ENCODE data around the gene CD2.

Gene CD2

DNA sequence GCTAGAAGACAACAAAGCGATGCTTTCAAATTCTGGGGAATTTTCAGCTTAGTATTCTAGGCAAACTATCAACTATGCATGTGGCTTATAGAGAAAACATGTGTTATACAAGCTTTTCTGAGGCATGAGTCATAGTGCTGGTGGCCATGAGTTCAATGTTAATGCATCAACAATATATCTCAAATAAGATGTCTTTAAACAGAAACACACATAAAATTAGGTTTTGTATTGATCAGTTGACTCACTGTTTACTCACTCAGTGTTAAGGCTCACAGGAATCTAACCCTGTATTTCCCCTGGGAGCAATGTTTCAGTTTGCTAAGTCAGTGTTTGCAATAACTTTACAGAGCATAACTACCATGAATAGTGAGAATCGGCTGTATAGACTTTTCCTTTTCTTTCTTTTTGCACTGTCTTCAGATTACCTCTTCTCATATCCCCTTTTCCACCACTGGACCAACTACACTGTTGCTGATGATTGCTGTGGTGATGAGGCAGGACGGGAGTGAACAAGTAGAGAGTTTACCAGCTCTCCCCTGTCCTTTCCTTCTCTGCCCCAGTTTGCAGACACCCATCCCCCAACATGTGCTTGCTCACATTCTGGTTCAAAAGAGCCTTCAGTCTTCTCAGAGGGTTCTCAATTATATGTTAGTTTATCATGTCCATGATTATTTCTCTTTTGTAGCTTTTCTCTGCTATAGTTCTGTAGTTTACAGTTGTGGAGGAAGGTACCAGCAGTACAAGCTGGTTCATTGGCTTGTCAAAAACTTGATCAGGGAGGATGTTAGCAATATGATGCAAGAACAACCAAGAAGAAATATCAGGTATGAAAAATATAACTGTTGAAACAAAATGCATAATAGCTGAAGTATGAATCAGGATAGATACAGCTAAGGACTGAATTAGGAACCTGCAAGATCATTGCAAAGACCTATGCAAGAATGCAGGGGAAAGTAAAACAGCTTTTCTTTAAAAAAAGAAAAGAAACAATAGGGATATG is 23.9 kb downstream of the CD2 start:
- peak; percentile 74 for DNase-seq (ENCODE audit: low read depth)
- H3K4me3 ChIP-seq (ENCODE audit: low read depth, low read length): no peak overlapping the region
- TF ChIP-seq, protein P1, sequence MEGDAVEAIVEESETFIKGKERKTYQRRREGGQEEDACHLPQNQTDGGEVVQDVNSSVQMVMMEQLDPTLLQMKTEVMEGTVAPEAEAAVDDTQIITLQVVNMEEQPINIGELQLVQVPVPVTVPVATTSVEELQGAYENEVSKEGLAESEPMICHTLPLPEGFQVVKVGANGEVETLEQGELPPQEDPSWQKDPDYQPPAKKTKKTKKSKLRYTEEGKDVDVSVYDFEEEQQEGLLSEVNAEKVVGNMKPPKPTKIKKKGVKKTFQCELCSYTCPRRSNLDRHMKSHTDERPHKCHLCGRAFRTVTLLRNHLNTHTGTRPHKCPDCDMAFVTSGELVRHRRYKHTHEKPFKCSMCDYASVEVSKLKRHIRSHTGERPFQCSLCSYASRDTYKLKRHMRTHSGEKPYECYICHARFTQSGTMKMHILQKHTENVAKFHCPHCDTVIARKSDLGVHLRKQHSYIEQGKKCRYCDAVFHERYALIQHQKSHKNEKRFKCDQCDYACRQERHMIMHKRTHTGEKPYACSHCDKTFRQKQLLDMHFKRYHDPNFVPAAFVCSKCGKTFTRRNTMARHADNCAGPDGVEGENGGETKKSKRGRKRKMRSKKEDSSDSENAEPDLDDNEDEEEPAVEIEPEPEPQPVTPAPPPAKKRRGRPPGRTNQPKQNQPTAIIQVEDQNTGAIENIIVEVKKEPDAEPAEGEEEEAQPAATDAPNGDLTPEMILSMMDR (conservative IDR thresholded peaks at IDR 0.05; ENCODE audit: low read depth, low read length): no peak

DNA sequence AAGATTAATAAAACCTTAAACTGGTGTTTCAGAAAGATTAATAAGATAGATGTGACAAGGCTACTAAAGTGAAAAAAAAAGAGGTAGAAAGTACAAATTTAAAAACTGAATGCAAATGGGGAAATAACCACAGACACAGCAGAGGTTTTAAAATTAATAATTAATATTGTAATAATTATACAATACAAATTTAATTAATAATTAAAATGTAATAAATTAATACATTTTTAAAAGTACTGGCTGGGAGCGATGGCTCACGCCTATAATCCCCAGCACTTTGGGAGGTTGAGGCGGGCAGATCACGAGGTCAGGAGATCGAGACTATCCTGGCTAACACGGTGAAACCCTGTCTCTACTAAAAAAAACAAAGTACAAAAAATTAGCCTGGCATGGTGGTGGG is 26.8 kb downstream of the CD2 start:
- no peak for DNase-seq (ENCODE audit: low read depth)
- TF ChIP-seq, protein P1 (conservative IDR thresholded peaks at IDR 0.05; ENCODE audit: low read depth, low read length): no peak

DNA sequence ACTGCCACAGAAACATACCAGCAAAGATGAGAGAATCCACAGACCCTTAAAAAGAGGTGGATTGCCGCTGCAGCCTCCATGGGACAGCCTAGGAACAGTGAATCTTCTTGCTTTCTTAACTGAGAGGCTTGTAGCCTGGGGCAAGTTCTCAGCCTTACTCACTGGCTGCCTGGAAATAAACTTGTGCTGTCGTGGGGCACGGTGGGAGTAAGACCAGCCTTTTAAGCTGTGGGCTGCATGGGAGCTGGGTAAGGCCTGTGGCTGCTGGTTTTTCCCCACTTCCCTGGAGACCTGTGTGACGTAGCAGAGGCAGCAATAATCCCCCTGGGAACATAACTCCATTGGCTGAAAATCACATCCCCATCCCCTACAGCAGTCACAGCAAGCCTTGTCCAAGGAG is 30.8 kb downstream of the CD2 start:
- TF ChIP-seq, protein P1 (conservative IDR thresholded peaks at IDR 0.05; ENCODE audit: low read depth, low read length): no peak
- no peak for DNase-seq (ENCODE audit: low read depth)
- no peak overlapping the region for H3K4me3 ChIP-seq (ENCODE audit: low read depth, low read length)

More for the DNA sequence above, 26.8 kb downstream of the CD2 start:
- H3K4me3 ChIP-seq (ENCODE audit: low read depth, low read length): no peak overlapping the region

DNA sequence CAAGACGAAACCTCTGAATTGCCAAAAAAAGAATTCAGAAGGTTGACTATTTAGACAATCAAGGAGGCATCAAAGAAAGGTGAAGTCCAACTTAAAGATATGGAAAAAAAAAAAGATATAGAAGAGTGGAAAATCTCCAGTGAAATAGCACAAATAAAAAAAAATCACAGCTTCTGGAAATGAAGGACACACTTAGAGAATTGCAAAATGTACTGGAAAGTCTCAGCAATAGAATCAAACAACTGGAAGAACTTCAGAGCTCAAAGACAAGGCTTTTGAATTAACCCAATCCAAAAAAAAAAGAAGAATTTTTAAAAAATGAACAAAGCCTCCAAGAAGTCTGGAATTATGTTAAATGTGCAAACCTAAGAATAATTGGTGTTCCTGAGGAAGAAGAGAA is 31.8 kb downstream of the CD2 start:
- TF ChIP-seq, protein P1 (conservative IDR thresholded peaks at IDR 0.05; ENCODE audit: low read depth, low read length): no peak

DNA sequence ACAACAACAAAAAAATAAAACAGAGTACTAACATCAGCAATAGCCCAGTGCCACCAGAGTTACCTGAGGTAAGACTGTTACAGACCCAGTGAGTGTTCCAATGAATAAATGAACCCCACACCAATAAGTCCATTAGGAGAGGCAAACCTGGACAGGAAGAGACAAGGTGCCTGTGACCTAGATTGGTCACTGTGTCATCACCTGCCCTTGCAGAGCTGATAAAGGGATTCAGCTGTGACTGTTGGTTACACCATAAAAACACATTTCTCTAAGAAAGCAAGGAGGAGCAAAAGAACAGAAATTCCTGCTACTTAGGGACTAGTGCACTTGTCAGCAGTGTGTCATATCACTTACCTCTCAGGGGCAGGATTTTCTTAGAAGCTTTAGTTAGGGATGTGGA is 37.5 kb downstream of the CD2 start:
- TF ChIP-seq, protein P1 (conservative IDR thresholded peaks at IDR 0.05; ENCODE audit: low read depth, low read length): no peak
- no peak overlapping the region for H3K4me3 ChIP-seq (ENCODE audit: low read depth, low read length)
- no peak for DNase-seq (ENCODE audit: low read depth)

More for the DNA sequence above, 31.8 kb downstream of the CD2 start:
- no peak for DNase-seq (ENCODE audit: low read depth)
- no peak overlapping the region for H3K4me3 ChIP-seq (ENCODE audit: low read depth, low read length)

DNA sequence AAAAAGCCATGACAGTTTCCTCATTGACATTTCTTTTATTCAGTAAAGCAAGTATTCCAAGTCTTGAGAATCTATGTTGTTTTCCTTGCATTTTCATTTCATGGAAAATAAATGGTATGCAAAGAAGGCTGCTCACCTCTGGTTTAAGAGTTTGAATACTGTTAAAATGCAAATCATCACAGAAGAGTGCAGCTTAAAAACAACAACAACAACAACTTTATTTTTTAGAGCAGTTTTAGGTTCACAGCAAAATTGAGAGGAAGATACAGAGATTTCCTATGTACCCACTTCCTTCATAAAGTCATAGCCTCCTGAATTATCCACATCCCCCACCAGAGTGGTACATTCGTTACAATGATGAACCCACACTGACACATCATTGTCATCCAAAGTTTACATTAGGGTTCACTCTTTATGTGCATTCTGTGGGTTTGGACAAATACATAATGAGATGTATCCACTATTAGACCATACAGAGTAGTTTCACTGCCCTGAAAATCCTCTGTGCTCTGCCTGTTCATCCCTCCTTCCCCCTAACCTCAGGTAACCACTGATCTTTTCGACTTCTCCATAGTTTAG is 39.2 kb downstream of the CD2 start:
- DNase-seq (ENCODE audit: low read depth): no peak
- H3K4me3 ChIP-seq (ENCODE audit: low read depth, low read length): no peak overlapping the region
- TF ChIP-seq, protein P1 (conservative IDR thresholded peaks at IDR 0.05; ENCODE audit: low read depth, low read length): no peak

Measured in choroid plexus epithelial cell (primary cell).